CD4-positive, CD25-positive, alpha-beta regulatory T cell (primary cell): Measurements from ENCODE around the gene SPRY1. TPM values are rescaled to one million over a fixed set of nuclear protein-coding genes. Genes with fewer than 3 reads are reported as not detected.

ENCODE experiments used
- ATAC-seq, 2 donors: fragments of 150-1000 bp; cut with Tn5 transposase; one replicate each; pipeline ENCODE4 v1.10.0; 2021; ENCODE audit warnings: low read depth in 2 of 2, moderate number of reproducible peaks in 2 of 2, moderate library complexity in 1 of 2
- DNase-seq, 3 donors: peaks; one replicate each; pipeline versions ENCODE4 v3.0.0 to v3.0.0-alpha.2; 2012 to 2022; ENCODE audit warnings: mixed read lengths in 1 of 3
- H3K27ac ChIP-seq: one replicate; pipeline ENCODE4 v1.7.0; 2013; ENCODE audit warnings: mild to moderate bottlenecking, low read length; ENCODE audit not compliant: insufficient read depth, poor library complexity, severe bottlenecking
- H3K27me3 ChIP-seq: one replicate; pipeline ENCODE4 v1.7.0; 2013; ENCODE audit warnings: low read length; ENCODE audit not compliant: control insufficient read depth, insufficient read depth
- H3K36me3 ChIP-seq: one replicate; pipeline ENCODE4 v1.7.0; 2013; ENCODE audit warnings: mild to moderate bottlenecking, low read length, moderate library complexity; ENCODE audit not compliant: control insufficient read depth, insufficient read depth
- H3K4me1 ChIP-seq: 2 replicates; pipeline ENCODE4 v1.7.0; 2013; ENCODE audit warnings: mild to moderate bottlenecking, low read length; ENCODE audit not compliant: insufficient read depth, control insufficient read depth, poor library complexity, severe bottlenecking
- H3K4me3 ChIP-seq: one replicate; pipeline ENCODE4 v1.7.0; 2013; ENCODE audit warnings: low read depth, mild to moderate bottlenecking, low read length, moderate library complexity
- H3K9me3 ChIP-seq, 2 experiments: 1 replicate in 1 of 2; 2 replicates in 1 of 2; pipeline ENCODE4 v1.7.0; 2013; ENCODE audit warnings: low read length in 2 of 2, mild to moderate bottlenecking in 1 of 2, moderate library complexity in 1 of 2; ENCODE audit not compliant: control insufficient read depth in 2 of 2
- H3K27ac Mint-ChIP-seq, 3 donors: one replicate each; pipeline ENCODE4 v1.8.0; 2020 to 2022; ENCODE audit warnings: mild to moderate bottlenecking in 3 of 3, mixed read lengths in 3 of 3, moderate library complexity in 2 of 3
- H3K27me3 Mint-ChIP-seq: one replicate; pipeline ENCODE4 v1.8.0; 2022; ENCODE audit warnings: mild to moderate bottlenecking, mixed read lengths
- H3K36me3 Mint-ChIP-seq: one replicate; pipeline ENCODE4 v1.8.0; 2020; ENCODE audit warnings: mixed read lengths
- H3K4me1 Mint-ChIP-seq, 4 donors: one replicate each; pipeline ENCODE4 v1.8.0; 2020 to 2022; ENCODE audit warnings: mixed read lengths in 4 of 4, mild to moderate bottlenecking in 1 of 4
- H3K4me3 Mint-ChIP-seq, 4 donors: one replicate each; pipeline ENCODE4 v1.8.0; 2020 to 2022; ENCODE audit warnings: mild to moderate bottlenecking in 4 of 4, mixed read lengths in 4 of 4, moderate library complexity in 3 of 4
- H3K9me3 Mint-ChIP-seq, 7 donors: one replicate each; pipeline ENCODE4 v1.8.0; 2020 to 2022; ENCODE audit warnings: mixed read lengths in 7 of 7, mild to moderate bottlenecking in 3 of 7, moderate library complexity in 2 of 7
- polyA plus RNA-seq, 4 donors: library from polyadenylated mRNA; unstranded; fragments of 300-500 nt; fragmentation: Illumina TruSeq; gene quantifications; one replicate each; pipeline ENCODE4 v1.2.3, GENCODE V29; 2021
- total RNA-seq: library from RNA; stranded (reverse); gene quantifications from one replicate; pipeline ENCODE4 v1.2.3, GENCODE V29; 2022

The SPRY1 gene
- total and polyA plus RNA-seq, 5 donors from 2014 or later: 2.0 to 6.4 (median 4.4) TPM

- Mint-ChIP-seq H3K27ac (no peak overlapping the region), H3K4me1 (no peaks in the 10 kb centered on the region), H3K9me3 (peaks cover 0 to 2% (median 0%) of the 10 kb centered on the region in 7 donors), H3K4me3 (no peak overlapping the region), H3K36me3 (no peaks in the 10 kb centered on the region), H3K27me3 (no peaks in the 10 kb centered on the region)
- H3K27me3 ChIP-seq: peaks cover 2% of the 10 kb centered on the region
- no peak overlapping the region for H3K27ac ChIP-seq
- H3K4me1 ChIP-seq: no peaks in the 10 kb centered on the region
- no peak overlapping the region for H3K4me3 ChIP-seq
- ATAC-seq: no peak
- H3K36me3 ChIP-seq: no peaks in the 10 kb centered on the region
- no peaks in the 10 kb centered on the region for H3K9me3 ChIP-seq
- DNase-seq: no peak
These were observed 44.2 kb upstream of the SPRY1 start for GRCh38 chr4:123352240-123352945.

DNA sequence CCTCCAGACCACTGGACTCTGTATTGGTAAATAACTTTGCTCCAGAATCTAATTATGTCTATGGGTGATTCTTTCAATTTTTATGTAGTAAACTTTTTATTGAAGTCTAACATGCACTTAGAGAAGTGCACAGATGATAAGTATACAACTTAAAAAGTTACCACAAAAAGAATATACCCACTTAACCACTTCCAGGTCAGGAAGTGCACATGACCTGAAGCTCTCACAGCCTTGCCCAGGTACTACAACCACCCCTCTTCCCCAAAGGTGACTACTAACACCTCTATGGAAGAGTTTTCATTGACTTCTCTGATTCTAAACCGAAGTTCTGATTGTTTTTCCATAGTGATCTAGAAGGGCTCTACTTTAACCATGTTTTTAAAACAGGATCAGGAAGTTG is 43.6 kb upstream of the SPRY1 start:
- no peaks in the 10 kb centered on the region for H3K36me3 ChIP-seq
- Mint-ChIP-seq H3K4me1 (no peaks in the 10 kb centered on the region), H3K4me3 (no peak overlapping the region), H3K27ac (no peak overlapping the region), H3K27me3 (no peaks in the 10 kb centered on the region), H3K36me3 (no peaks in the 10 kb centered on the region), H3K9me3 (peaks cover 0 to 2% (median 0%) of the 10 kb centered on the region in 7 donors)
- no peak for DNase-seq
- no peaks in the 10 kb centered on the region for H3K4me1 ChIP-seq
- no peaks in the 10 kb centered on the region for H3K9me3 ChIP-seq
- H3K27ac ChIP-seq: no peak overlapping the region
- H3K4me3 ChIP-seq: no peak overlapping the region
- ATAC-seq: no peak
- peaks cover 2% of the 10 kb centered on the region for H3K27me3 ChIP-seq

GRCh38 chr4:123353656-123354055 is 42.9 kb upstream of the SPRY1 start:
- no peak for ATAC-seq
- H3K9me3 ChIP-seq: no peaks in the 10 kb centered on the region

GRCh38 chr4:123354701-123355100 is 41.9 kb upstream of the SPRY1 start:
- H3K9me3 ChIP-seq: no peaks in the 10 kb centered on the region
- ATAC-seq (no peak), DNase-seq (no peak)
- no peaks in the 10 kb centered on the region for H3K27me3 ChIP-seq
- H3K4me1 ChIP-seq: no peaks in the 10 kb centered on the region
- no peaks in the 10 kb centered on the region for H3K36me3 ChIP-seq
- no peaks in the 10 kb centered on the region for H3K36me3 Mint-ChIP-seq
- peaks cover 6% of the 10 kb centered on the region for H3K27me3 Mint-ChIP-seq
- no peak overlapping the region for H3K27ac ChIP-seq
- no peak overlapping the region for H3K4me3 Mint-ChIP-seq
- H3K27ac Mint-ChIP-seq: no peak overlapping the region
- H3K4me1 Mint-ChIP-seq: no peaks in the 10 kb centered on the region
- H3K4me3 ChIP-seq: no peak overlapping the region
- H3K9me3 Mint-ChIP-seq: peaks cover 0 to 3% (median 0%) of the 10 kb centered on the region in 7 donors

More at GRCh38 chr4:123353656-123354055, 42.9 kb upstream of the SPRY1 start:
- H3K27me3 ChIP-seq: no peaks in the 10 kb centered on the region
- no peak overlapping the region for H3K27ac ChIP-seq
- peaks cover 5% of the 10 kb centered on the region for H3K27me3 Mint-ChIP-seq
- no peaks in the 10 kb centered on the region for H3K4me1 ChIP-seq
- no peaks in the 10 kb centered on the region for H3K36me3 Mint-ChIP-seq
- H3K9me3 Mint-ChIP-seq: peaks cover 0 to 2% (median 0%) of the 10 kb centered on the region in 7 donors
- H3K4me3 ChIP-seq: no peak overlapping the region
- H3K4me1 Mint-ChIP-seq: no peaks in the 10 kb centered on the region
- H3K27ac Mint-ChIP-seq: no peak overlapping the region
- no peaks in the 10 kb centered on the region for H3K36me3 ChIP-seq
- H3K4me3 Mint-ChIP-seq: no peak overlapping the region
- no peak for DNase-seq

DNA sequence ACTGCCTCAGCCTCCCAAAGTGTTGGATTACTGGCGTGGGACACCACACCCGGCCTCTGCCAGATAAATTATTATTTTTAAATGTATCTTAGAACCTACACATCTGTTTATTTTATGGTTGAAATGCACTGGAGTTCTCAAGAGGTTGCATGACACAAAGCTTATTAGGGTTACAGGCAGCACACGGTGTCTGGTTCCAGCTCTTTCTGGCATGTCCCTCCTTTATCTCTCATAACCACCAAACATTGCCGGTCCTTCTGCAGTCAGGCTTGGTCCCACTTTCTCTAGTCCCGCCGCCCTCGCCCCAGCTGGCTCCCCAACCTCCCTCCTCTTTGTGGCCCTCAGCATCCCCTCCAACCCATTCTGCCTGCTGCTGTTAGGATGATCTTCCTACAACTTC is 39.7 kb upstream of the SPRY1 start:
- Mint-ChIP-seq H3K27ac (no peak overlapping the region), H3K4me3 (no peak overlapping the region), H3K4me1 (no peaks in the 10 kb centered on the region), H3K27me3 (peaks cover 6% of the 10 kb centered on the region), H3K9me3 (peaks cover 0 to 3% (median 0%) of the 10 kb centered on the region in 7 donors), H3K36me3 (no peaks in the 10 kb centered on the region)
- Histone ChIP-seq H3K36me3 (no peaks in the 10 kb centered on the region), H3K4me3 (no peak overlapping the region), H3K9me3 (peaks cover 0 to 2% of the 10 kb centered on the region in 2 experiments), H3K4me1 (no peaks in the 10 kb centered on the region), H3K27me3 (no peaks in the 10 kb centered on the region), H3K27ac (no peak overlapping the region)
- DNase-seq: no peak
- ATAC-seq: no peak

GRCh38 chr4:123359449-123360315 is 36.9 kb upstream of the SPRY1 start:
- H3K4me3 Mint-ChIP-seq: no peak overlapping the region
- no peak for ATAC-seq
- Histone ChIP-seq H3K27ac (no peak overlapping the region), H3K36me3 (no peaks in the 10 kb centered on the region), H3K4me3 (no peak overlapping the region), H3K4me1 (no peaks in the 10 kb centered on the region), H3K27me3 (no peaks in the 10 kb centered on the region), H3K9me3 (peaks cover 0 to 2% of the 10 kb centered on the region in 2 experiments)
- H3K4me1 Mint-ChIP-seq: no peaks in the 10 kb centered on the region
- DNase-seq: no peak
- H3K27me3 Mint-ChIP-seq: peaks cover 6% of the 10 kb centered on the region
- peaks cover 0 to 3% (median 0%) of the 10 kb centered on the region in 7 donors for H3K9me3 Mint-ChIP-seq
- H3K36me3 Mint-ChIP-seq: no peaks in the 10 kb centered on the region
- H3K27ac Mint-ChIP-seq: no peak overlapping the region

DNA sequence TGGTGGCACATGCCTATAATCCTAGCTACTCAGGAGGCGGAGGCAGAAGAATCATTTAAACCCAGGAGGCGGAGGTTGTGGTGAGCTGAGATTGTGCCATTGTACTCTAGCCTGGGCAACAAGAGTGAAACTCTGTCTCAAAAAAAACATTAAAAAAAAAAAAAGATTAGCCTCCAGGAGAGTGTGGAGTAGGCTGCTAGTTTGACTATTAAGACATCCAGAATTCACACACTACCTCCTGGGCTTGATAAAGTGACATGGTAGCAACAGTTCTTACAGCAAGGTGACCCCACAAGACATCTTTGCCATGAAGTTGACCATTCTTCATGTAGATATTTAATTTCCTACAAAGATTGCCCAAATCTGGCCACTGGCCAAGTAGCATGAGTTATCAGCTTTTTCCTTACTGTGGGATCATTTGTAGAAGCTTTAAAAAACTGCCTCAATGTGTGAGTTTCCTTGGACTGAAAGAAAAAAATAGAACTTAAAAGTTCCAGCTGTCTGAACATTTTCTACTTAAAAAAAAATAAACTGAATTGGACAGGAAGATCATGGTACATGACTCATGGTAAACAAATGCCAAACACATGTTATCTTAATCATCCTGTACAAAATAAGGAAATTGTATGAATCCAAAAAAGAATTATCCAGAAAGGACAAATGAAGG is 35.3 kb upstream of the SPRY1 start:
- Histone ChIP-seq H3K4me3 (no peak overlapping the region), H3K4me1 (no peaks in the 10 kb centered on the region), H3K9me3 (peaks cover 0 to 2% of the 10 kb centered on the region in 2 experiments), H3K27ac (no peak overlapping the region), H3K27me3 (no peaks in the 10 kb centered on the region), H3K36me3 (no peaks in the 10 kb centered on the region)
- H3K4me1 Mint-ChIP-seq: no peaks in the 10 kb centered on the region
- H3K4me3 Mint-ChIP-seq: no peak overlapping the region
- DNase-seq (no peak), ATAC-seq (no peak)
- peaks cover 6% of the 10 kb centered on the region for H3K27me3 Mint-ChIP-seq
- H3K9me3 Mint-ChIP-seq: peaks cover 0 to 1% (median 0%) of the 10 kb centered on the region in 7 donors
- no peaks in the 10 kb centered on the region for H3K36me3 Mint-ChIP-seq
- H3K27ac Mint-ChIP-seq: no peak overlapping the region
